Astrocyte (in vitro differentiated cells and primary cell): ENCODE results near the gene LLPH. TPM values are rescaled to one million over a fixed set of nuclear protein-coding genes. Genes with fewer than 3 reads are reported as not detected.

Source experiments
- DNase-seq: peaks from one replicate; pipeline ENCODE4 v3.0.0-alpha.2; 2010; ENCODE audit warnings: low read depth
- FAIRE-seq: peaks from 2 replicates; lab custom pipeline; 2011; peaks lifted over from hg19 to GRCh38; lab: Jason Lieb, UNC
- H2AFZ ChIP-seq: 2 replicates; pipeline ENCODE4 v1.6.0; 2012; ENCODE audit warnings: low read depth, low read length, inconsistent platforms
- H3K27ac ChIP-seq: 2 replicates; pipeline ENCODE4 v1.5.1; 2011; ENCODE audit warnings: low read depth, low read length, inconsistent platforms
- H3K27me3 ChIP-seq: 2 replicates; pipeline ENCODE4 v1.6.0; 2011; ENCODE audit warnings: low read length, inconsistent platforms; ENCODE audit not compliant: insufficient read depth
- H3K36me3 ChIP-seq: 2 replicates; pipeline ENCODE4 v1.5.1; 2011; ENCODE audit warnings: low read length, inconsistent platforms; ENCODE audit not compliant: insufficient read depth
- H3K4me1 ChIP-seq: 2 replicates; pipeline ENCODE4 v1.5.1; 2011; ENCODE audit warnings: low read length, inconsistent platforms; ENCODE audit not compliant: insufficient read depth
- H3K4me2 ChIP-seq: 2 replicates; pipeline ENCODE4 v1.6.0; 2012; ENCODE audit warnings: low read length, inconsistent platforms
- H3K4me3 ChIP-seq: 2 replicates; pipeline ENCODE4 v1.5.1; 2011; ENCODE audit warnings: low read depth, mild to moderate bottlenecking, low read length, inconsistent platforms; ENCODE audit not compliant: insufficient read depth
- H3K79me2 ChIP-seq: 2 replicates; pipeline ENCODE4 v1.6.0; 2012; ENCODE audit warnings: mild to moderate bottlenecking, low read length, inconsistent platforms; ENCODE audit not compliant: insufficient read depth
- H3K9ac ChIP-seq: 2 replicates; pipeline ENCODE4 v1.6.0; 2012; ENCODE audit warnings: mild to moderate bottlenecking, low read length, inconsistent platforms
- H3K9me3 ChIP-seq: 2 replicates; pipeline ENCODE4 v1.5.1; 2012; ENCODE audit warnings: low read depth, mild to moderate bottlenecking, low read length, inconsistent platforms; ENCODE audit not compliant: insufficient read depth
- H4K20me1 ChIP-seq: 2 replicates; pipeline ENCODE4 v1.6.0; 2012; ENCODE audit warnings: low read length, inconsistent platforms; ENCODE audit not compliant: insufficient read depth
- H3K27ac Mint-ChIP-seq: one replicate; pipeline ENCODE4 v1.8.0; 2021; ENCODE audit warnings: mild to moderate bottlenecking, mixed read lengths; ENCODE audit not compliant: unreplicated experiment
- H3K27me3 Mint-ChIP-seq: one replicate; pipeline ENCODE4 v1.8.0; 2021; ENCODE audit warnings: low read depth, mixed read lengths; ENCODE audit not compliant: unreplicated experiment
- H3K36me3 Mint-ChIP-seq: one replicate; pipeline ENCODE4 v1.8.0; 2021; ENCODE audit warnings: low read depth, mixed read lengths; ENCODE audit not compliant: unreplicated experiment
- H3K4me1 Mint-ChIP-seq: one replicate; pipeline ENCODE4 v1.8.0; 2021; ENCODE audit warnings: low read depth, mixed read lengths; ENCODE audit not compliant: unreplicated experiment
- H3K4me3 Mint-ChIP-seq: one replicate; pipeline ENCODE4 v1.8.0; 2021; ENCODE audit warnings: mild to moderate bottlenecking, moderate library complexity, mixed read lengths; ENCODE audit not compliant: unreplicated experiment
- H3K9me3 Mint-ChIP-seq: one replicate; pipeline ENCODE4 v1.8.0; 2021; ENCODE audit warnings: mild to moderate bottlenecking, mixed read lengths; ENCODE audit not compliant: unreplicated experiment
- EZH2 ChIP-seq: IDR thresholded peaks from 2 replicates; pipeline ENCODE4 v1.6.1; 2012; ENCODE audit warnings: mild to moderate bottlenecking, low read length, inconsistent platforms; ENCODE audit not compliant: insufficient read depth
- total RNA-seq: library from RNA; stranded (reverse); gene quantifications from 2 replicates; pipeline ENCODE4 v1.2.1, GENCODE V29; 2021
- TF ChIP-seq, protein P1 (sequence below): IDR thresholded peaks from 2 replicates; pipeline ENCODE4 v1.5.1; 2011; ENCODE audit warnings: low read depth, mild to moderate bottlenecking, inconsistent platforms, low read length, moderate library complexity; ENCODE audit not compliant: insufficient read depth

Gene LLPH
- total RNA-seq, 1 donor from 2014 or later = 37.3 TPM

DNA sequence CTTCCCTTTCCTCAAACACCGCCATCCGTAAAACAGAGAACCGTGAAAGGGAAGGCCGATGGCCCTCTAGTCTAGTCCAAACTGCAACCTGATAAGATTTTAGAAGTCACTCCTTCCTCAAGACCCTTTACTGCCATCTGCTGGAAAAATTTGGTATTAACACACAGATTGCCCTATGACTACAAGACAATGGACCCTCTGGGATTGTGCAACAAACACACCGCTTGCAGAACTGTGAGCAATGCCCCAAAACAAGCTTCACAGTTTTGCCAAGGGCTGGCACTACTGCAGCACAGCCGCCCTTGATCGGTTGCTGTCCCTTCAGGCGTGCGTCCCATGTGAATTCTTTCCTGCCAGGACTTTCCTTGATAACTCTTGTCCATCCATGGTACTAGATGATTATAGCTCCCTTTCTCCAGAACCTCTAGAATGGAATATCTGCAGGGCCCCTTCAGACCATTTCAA, 23.1 kb downstream of the LLPH start:
- Histone ChIP-seq H2AFZ (no peak overlapping the region), H3K27ac (no peak overlapping the region), H3K79me2 (no peaks in the 10 kb centered on the region), H3K36me3 (no peaks in the 10 kb centered on the region), H3K4me2 (peak overlapping the region; percentile 47), H3K9ac (peak overlapping the region; percentile 21), H4K20me1 (no peaks in the 10 kb centered on the region), H3K4me3 (no peak overlapping the region), H3K9me3 (no peaks in the 10 kb centered on the region), H3K27me3 (peaks cover 3% of the 10 kb centered on the region), H3K4me1 (no peaks in the 10 kb centered on the region)
- Mint-ChIP-seq H3K27ac (no peak overlapping the region), H3K4me3 (no peak overlapping the region), H3K27me3 (peaks cover 2% of the 10 kb centered on the region), H3K4me1 (peaks cover 15% of the 10 kb centered on the region), H3K36me3 (no peaks in the 10 kb centered on the region), H3K9me3 (peaks cover 2% of the 10 kb centered on the region)
- TF ChIP-seq EZH2 = no peak
- TF ChIP-seq, protein P1, sequence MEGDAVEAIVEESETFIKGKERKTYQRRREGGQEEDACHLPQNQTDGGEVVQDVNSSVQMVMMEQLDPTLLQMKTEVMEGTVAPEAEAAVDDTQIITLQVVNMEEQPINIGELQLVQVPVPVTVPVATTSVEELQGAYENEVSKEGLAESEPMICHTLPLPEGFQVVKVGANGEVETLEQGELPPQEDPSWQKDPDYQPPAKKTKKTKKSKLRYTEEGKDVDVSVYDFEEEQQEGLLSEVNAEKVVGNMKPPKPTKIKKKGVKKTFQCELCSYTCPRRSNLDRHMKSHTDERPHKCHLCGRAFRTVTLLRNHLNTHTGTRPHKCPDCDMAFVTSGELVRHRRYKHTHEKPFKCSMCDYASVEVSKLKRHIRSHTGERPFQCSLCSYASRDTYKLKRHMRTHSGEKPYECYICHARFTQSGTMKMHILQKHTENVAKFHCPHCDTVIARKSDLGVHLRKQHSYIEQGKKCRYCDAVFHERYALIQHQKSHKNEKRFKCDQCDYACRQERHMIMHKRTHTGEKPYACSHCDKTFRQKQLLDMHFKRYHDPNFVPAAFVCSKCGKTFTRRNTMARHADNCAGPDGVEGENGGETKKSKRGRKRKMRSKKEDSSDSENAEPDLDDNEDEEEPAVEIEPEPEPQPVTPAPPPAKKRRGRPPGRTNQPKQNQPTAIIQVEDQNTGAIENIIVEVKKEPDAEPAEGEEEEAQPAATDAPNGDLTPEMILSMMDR = peak; percentile 73
- DNase-seq = peak; percentile 80
- peak; percentile 78 for FAIRE-seq

DNA sequence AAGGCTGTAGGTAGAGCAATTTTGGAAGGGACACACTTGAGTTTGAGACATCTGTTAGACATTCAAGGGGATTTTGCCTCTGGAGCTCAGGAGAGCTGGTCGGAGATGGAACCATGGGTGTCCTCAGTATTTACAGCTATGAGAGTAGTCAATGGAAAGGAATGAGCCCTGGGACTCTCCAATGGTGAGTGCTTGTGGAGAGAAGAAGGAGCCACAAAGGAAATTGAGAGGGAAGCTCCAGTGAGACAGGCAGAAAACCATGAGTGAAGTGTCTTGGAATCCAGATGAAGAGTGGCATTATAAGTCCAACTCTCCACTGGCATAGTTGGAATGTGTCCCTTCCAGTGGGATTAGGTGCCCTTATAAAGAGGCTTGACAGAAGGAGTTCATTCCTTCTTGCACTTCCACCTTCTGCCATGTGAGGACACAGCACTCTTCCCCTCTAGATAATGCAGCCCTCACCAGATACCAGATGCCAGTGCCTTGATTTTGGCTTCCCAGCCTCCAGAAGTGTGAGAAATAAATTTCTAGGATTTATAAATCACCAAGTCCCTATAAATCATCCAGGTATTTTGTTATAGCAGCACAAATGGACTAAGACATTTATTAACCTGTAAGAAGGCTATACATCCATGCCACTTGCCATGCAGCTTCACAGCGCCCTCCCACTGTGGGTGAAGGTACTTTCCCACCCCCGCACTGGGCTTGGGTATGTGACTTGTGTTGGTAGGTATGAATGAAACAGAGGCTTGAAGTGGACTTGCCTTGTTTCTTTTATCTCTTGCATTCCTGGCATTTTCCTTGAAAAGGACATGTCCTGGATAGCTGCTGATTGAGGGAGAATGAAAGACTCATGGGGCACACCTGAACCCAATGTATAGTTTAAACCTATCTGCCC, 27.3 kb downstream of the LLPH start:
- Mint-ChIP-seq H3K36me3 (no peaks in the 10 kb centered on the region), H3K4me3 (no peak overlapping the region), H3K4me1 (peaks cover 11% of the 10 kb centered on the region), H3K9me3 (peaks cover 17% of the 10 kb centered on the region), H3K27me3 (peaks cover 2% of the 10 kb centered on the region), H3K27ac (no peak overlapping the region)
- DNase-seq (no peak), FAIRE-seq (no peak)
- no peak overlapping the region for H3K4me2 ChIP-seq
- no peaks in the 10 kb centered on the region for H3K9me3 ChIP-seq
- H3K27me3 ChIP-seq = peaks cover 3% of the 10 kb centered on the region
- no peak overlapping the region for H2AFZ ChIP-seq
- H3K9ac ChIP-seq = no peak overlapping the region
- no peaks in the 10 kb centered on the region for H3K79me2 ChIP-seq
- H3K27ac ChIP-seq = no peak overlapping the region
- no peaks in the 10 kb centered on the region for H3K4me1 ChIP-seq
- no peaks in the 10 kb centered on the region for H4K20me1 ChIP-seq
- no peaks in the 10 kb centered on the region for H3K36me3 ChIP-seq
- no peak for TF ChIP-seq EZH2
- TF ChIP-seq, protein P1 = peak; percentile 10
- H3K4me3 ChIP-seq = no peak overlapping the region
